GM12878 (cell line): ENCODE results near the gene CRYBB1. TPM values are rescaled to one million over a fixed set of nuclear protein-coding genes. Genes with fewer than 3 reads are reported as not detected.

Experiments
- ATAC-seq: fragments of 200-7000 bp; cut with Tn5 transposase; 3 replicates; pipeline ENCODE4 v1.9.1; 2020; ENCODE audit warnings: mild to moderate bottlenecking, moderate library complexity
- BruUV-seq: library from RNA; stranded (reverse); fragments of 400-500 nt; replicated peaks from 2 replicates; lab custom pipeline; 2021; lab: Mats Ljungman, UMichigan
- CTCF ChIA-PET: fragments of 300-600 bp; sonication (Branson Sonifier 250); formaldehyde crosslinking; extraction: SDS; loops from one replicate; lab custom pipeline; 2021; ENCODE audit warnings: inconsistent platforms; lab: Yijun Ruan, JAX
- POLR2A ChIA-PET: fragments of 350-600 bp; formaldehyde crosslinking; extraction: SDS; loops from one replicate; lab custom pipeline; 2021; ENCODE audit warnings: inconsistent platforms; lab: Charles Lee
- RAD21 ChIA-PET: fragments of 300-600 bp; sonication (Branson Sonifier 250); formaldehyde crosslinking; loops from one replicate; lab custom pipeline; 2023; ENCODE audit warnings: antibody characterized with exemption; ENCODE audit not compliant: unreplicated experiment; lab: Charles Lee
- SMC1A ChIA-PET: fragments of 300-600 bp; sonication (Branson Sonifier 250); formaldehyde crosslinking; loops from one replicate; lab custom pipeline; 2023; ENCODE audit not compliant: unreplicated experiment, uncharacterized antibody; lab: Charles Lee
- DNase-seq: peaks from one replicate; pipeline ENCODE4 v3.0.0-alpha.2; 2011; ENCODE audit warnings: low read depth, low spot score
- FAIRE-seq: peaks from 3 replicates; lab custom pipeline; 2011; peaks lifted over from hg19 to GRCh38; lab: Jason Lieb, UNC
- H2AFZ ChIP-seq: 2 replicates; pipeline ENCODE4 v1.6.0; 2011; ENCODE audit warnings: low read depth, low read length, control low read depth; ENCODE audit not compliant: control insufficient read depth
- H3K27ac ChIP-seq: 2 replicates; pipeline ENCODE4 v1.5.1; 2011; ENCODE audit warnings: control low read depth; ENCODE audit not compliant: control insufficient read depth, insufficient read depth
- H3K27me3 ChIP-seq, 2 experiments: replicated peaks in 1 of 2; 2 replicates each; pipeline versions ENCODE4 v1.6.0 to v1.6.1; 2011; ENCODE audit warnings: low read length in 1 of 2; ENCODE audit not compliant: control insufficient read depth in 2 of 2, insufficient read depth in 2 of 2
- H3K36me3 ChIP-seq, 2 experiments: 2 replicates each; pipeline ENCODE4 v1.5.1; 2011; ENCODE audit warnings: low read length in 1 of 2; ENCODE audit not compliant: control insufficient read depth in 2 of 2, insufficient read depth in 2 of 2
- H3K4me1 ChIP-seq: 2 replicates; pipeline ENCODE4 v1.6.1; 2011; ENCODE audit warnings: mild to moderate bottlenecking, low read length, moderate library complexity, mixed read lengths; ENCODE audit not compliant: control insufficient read depth, insufficient read depth
- H3K4me2 ChIP-seq: 2 replicates; pipeline ENCODE4 v1.6.0; 2011; ENCODE audit warnings: control low read depth; ENCODE audit not compliant: control insufficient read depth, insufficient read depth
- H3K4me3 ChIP-seq: fragments of 200-600 bp; sonication (generic); 2 replicates; pipeline ENCODE4 v1.5.1; 2016
- H3K79me2 ChIP-seq: 2 replicates; pipeline ENCODE4 v1.6.0; 2011; ENCODE audit warnings: low read length; ENCODE audit not compliant: control insufficient read depth, insufficient read depth
- H3K9ac ChIP-seq: 2 replicates; pipeline ENCODE4 v1.8.0; 2011; ENCODE audit warnings: low read length, control low read depth, mixed read lengths; ENCODE audit not compliant: control insufficient read depth, insufficient read depth
- H3K9me3 ChIP-seq: replicated peaks from 3 replicates; pipeline ENCODE4 v1.5.1; 2011; ENCODE audit warnings: mild to moderate bottlenecking, low read length; ENCODE audit not compliant: control insufficient read depth, insufficient read depth
- H4K20me1 ChIP-seq: 2 replicates; pipeline ENCODE4 v1.6.0; 2011; ENCODE audit not compliant: control insufficient read depth, insufficient read depth
- BHLHE40 ChIP-seq, 2 experiments: fragments of 450-650 bp in 1 of 2; IDR thresholded peaks; 2 replicates each; pipeline ENCODE4 v1.6.1; 2011 to 2017; ENCODE audit warnings: low read depth in 2 of 2, borderline replicate concordance in 1 of 2, improper control_type of control experiment in 1 of 2, low read length in 1 of 2, mild to moderate bottlenecking in 1 of 2
- CHD1 ChIP-seq: IDR thresholded peaks from 2 replicates; pipeline ENCODE4 v1.6.1; 2012; ENCODE audit warnings: low read depth, low read length, improper control_type of control experiment
- CHD2 ChIP-seq: IDR thresholded peaks from 2 replicates; pipeline ENCODE4 v1.6.1; 2011; ENCODE audit warnings: low read depth, low read length, improper control_type of control experiment, borderline replicate concordance
- CREM ChIP-seq: IDR thresholded peaks from 2 replicates; pipeline ENCODE4 v1.6.1; 2014; ENCODE audit warnings: antibody characterized with exemption, low read depth
- NR2C1 ChIP-seq: fragments of 450-650 bp; IDR thresholded peaks from 2 replicates; pipeline ENCODE4 v1.6.1; 2017; ENCODE audit warnings: antibody characterized with exemption, mild to moderate bottlenecking, moderate library complexity
- POU2F2 ChIP-seq: IDR thresholded peaks from 3 replicates; pipeline ENCODE4 v1.6.1; 2011; ENCODE audit warnings: low read depth, mild to moderate bottlenecking, low read length, borderline replicate concordance
- SUZ12 ChIP-seq: fragments of 200-600 bp; sonication (generic); IDR thresholded peaks from one replicate; pipeline ENCODE4 v1.6.1; 2018; ENCODE audit warnings: antibody characterized with exemption, mild to moderate bottlenecking; ENCODE audit not compliant: unreplicated experiment
- USF1 ChIP-seq: IDR thresholded peaks from 2 replicates; pipeline ENCODE4 v1.6.1; 2011; ENCODE audit warnings: borderline replicate concordance, low read depth, mild to moderate bottlenecking, moderate library complexity, mixed read lengths, low read length; ENCODE audit not compliant: insufficient read depth; ENCODE audit errors: extremely low read length
- WRNIP1 ChIP-seq: IDR thresholded peaks from 2 replicates; pipeline ENCODE4 v1.6.1; 2011; ENCODE audit warnings: low read depth, low read length, improper control_type of control experiment, borderline replicate concordance
- WGBS: methylation state at CpG from one replicate; pipeline ENCODE4 v1.1.6; 2016; ENCODE audit warnings: low lambda C conversion rate; ENCODE audit not compliant: insufficient replicate concordance, insufficient coverage; ENCODE audit errors: missing lambda C conversion rate; 5-methylcytosine and 5-hydroxymethylcytosine counted together
- in situ Hi-C: fragments of 300-500 bp; cut with MboI; formaldehyde crosslinking; loops from 9 replicates; pipeline ENCODE4 v1.14.3; 2018; ENCODE audit warnings: mixed read lengths
- intact Hi-C: fragments of 100-400 bp; cut with micrococcal nuclease; formaldehyde crosslinking; loops from one replicate; pipeline ENCODE4 v1.14.2; 2022; ENCODE audit not compliant: unreplicated experiment
- polyA plus RNA-seq, 11 experiments: library from polyadenylated mRNA; depleted of rRNA in 4 of 11; unstranded in 6 of 11; stranded (reverse) in 5 of 11; fragments of >200 nt; fragmentation: Nextera tagmentation in 4 of 11; fragmentation: Illumina TruSeq in 1 of 11; extraction: Ambion mirVana in 4 of 11; extraction: Trizol in 1 of 11; gene quantifications; 1 replicate in 1 of 11; 2 replicates in 10 of 11; pipeline versions ENCODE4 v1.2.1 to v1.2.3, GENCODE V29; 2011 to 2016; ENCODE audit warnings: inconsistent platforms in 2 of 11, missing spikeins in 2 of 11, low read depth in 1 of 11
- total RNA-seq, 4 experiments: library from RNA; depleted of rRNA in 3 of 4; stranded (reverse); fragments of >200 nt in 3 of 4; fragmentation: Illumina TruSeq in 1 of 4; extraction: Trizol in 1 of 4; gene quantifications; 2 replicates each; pipeline versions ENCODE4 v1.2.1 to v1.2.3, GENCODE V29; 2013 to 2021
- TF ChIP-seq, protein P1 (sequence below): fragments of 450-650 bp; IDR thresholded peaks from 2 replicates; pipeline ENCODE4 v1.6.1; 2017; ENCODE audit warnings: mild to moderate bottlenecking, low read depth, inconsistent platforms; ENCODE audit not compliant: poor library complexity, severe bottlenecking
- TF ChIP-seq, protein P2 (sequence below): fragments of 450-650 bp; IDR thresholded peaks from 2 replicates; pipeline ENCODE4 v1.6.1; 2017; ENCODE audit warnings: antibody characterized with exemption, mild to moderate bottlenecking, moderate library complexity
- TF ChIP-seq, protein P3 (sequence below): fragments of 450-650 bp; conservative IDR thresholded peaks from 2 replicates; pipeline ENCODE4 v1.6.1; 2017; ENCODE audit warnings: mild to moderate bottlenecking, moderate library complexity

The CRYBB1 gene
- total and polyA plus RNA-seq, 10 of the 15 experiments (the other 5 are each of a cell fraction or from before 2014, with no cell fraction given): 0.09 to 0.64 (median 0.23) TPM; not detected in 5

DNA sequence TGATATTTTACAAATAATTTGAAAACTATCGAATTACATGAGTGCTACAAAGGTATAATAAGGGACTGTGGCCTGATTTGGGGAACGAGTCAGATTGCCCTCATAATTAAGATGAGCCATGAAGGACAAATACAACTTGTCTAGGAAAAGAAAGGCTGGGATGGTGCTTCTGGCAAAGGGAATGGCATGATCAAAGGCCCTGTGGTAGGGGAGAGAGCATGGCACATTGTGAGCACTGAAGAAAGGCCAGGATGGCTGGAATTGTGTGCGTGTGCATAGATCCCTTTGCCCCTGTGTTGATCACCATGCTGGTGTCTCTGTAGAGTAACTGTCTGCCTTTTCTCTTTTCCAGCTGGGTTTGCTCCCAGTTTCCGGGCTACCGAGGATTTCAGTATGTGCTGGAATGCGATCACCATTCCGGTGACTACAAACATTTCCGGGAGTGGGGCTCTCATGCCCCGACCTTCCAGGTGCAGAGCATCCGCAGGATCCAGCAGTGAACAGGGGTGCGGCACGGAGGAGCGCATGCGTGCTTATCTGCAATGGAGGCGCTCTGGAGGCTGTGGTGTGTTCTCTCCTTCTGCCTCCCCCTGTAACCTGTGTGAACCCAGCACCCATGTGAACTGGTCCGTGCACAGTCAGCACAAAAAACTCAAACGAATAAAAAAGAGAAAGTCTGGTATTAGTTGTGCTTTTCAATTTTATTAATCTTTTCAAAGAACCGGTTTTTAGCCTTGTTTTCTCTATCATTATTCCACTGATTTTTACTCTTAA, 12.3 kb upstream of the CRYBB1 start:
- Histone ChIP-seq H2AFZ (no peak overlapping the region), H3K79me2 (no peaks in the 10 kb centered on the region), H3K4me1 (no peaks in the 10 kb centered on the region), H3K36me3 (no peaks in the 10 kb centered on the region), H4K20me1 (no peaks in the 10 kb centered on the region), H3K9me3 (peaks cover 1% of the 10 kb centered on the region; the same call in 1 of the 3 replicates), H3K27ac (no peak overlapping the region), H3K4me2 (no peak overlapping the region), H3K4me3 (no peak overlapping the region), H3K9ac (no peak overlapping the region), H3K27me3 (no peaks in the 10 kb centered on the region)
- DNase-seq (no peak), ATAC-seq (no peak), FAIRE-seq (no peak)
- intact Hi-C loops (no loop called here), in situ Hi-C loops (no loop called here)
- no TSS peak for BruUV-seq
- ChIA-PET SMC1A (interaction anchor here (0.6 kb wide), 1 partner anchor 36 kb away, joined by 3 read pairs; no protein-coding TSS in a partner anchor), CTCF (interaction anchor here (1.1 to 1.2 kb wide), 3 partner anchors 12 to 151 kb away, joined by 3 to 5 read pairs (median 4); no protein-coding TSS in a partner anchor), RAD21 (no interaction called here), POLR2A (interaction anchor here (0.8 kb wide), 1 partner anchor 130 kb away, joined by 3 read pairs; no protein-coding TSS in a partner anchor)
- 72% methylated on average over 18 of the region's 18 CpGs for WGBS
- TF ChIP-seq POU2F2 (no peak), CHD1 (no peak), CREM (no peak), BHLHE40 (IDR thresholded peaks at IDR 0.05; ENCODE audit: borderline replicate concordance in 1 of 2, low read depth in 2 of 2, low read length in 1 of 2) (no peak), USF1 (no peak), CHD2 (no peak), WRNIP1 (no peak), SUZ12 (no peak), NR2C1 (no peak)
- TF ChIP-seq, protein P1, sequence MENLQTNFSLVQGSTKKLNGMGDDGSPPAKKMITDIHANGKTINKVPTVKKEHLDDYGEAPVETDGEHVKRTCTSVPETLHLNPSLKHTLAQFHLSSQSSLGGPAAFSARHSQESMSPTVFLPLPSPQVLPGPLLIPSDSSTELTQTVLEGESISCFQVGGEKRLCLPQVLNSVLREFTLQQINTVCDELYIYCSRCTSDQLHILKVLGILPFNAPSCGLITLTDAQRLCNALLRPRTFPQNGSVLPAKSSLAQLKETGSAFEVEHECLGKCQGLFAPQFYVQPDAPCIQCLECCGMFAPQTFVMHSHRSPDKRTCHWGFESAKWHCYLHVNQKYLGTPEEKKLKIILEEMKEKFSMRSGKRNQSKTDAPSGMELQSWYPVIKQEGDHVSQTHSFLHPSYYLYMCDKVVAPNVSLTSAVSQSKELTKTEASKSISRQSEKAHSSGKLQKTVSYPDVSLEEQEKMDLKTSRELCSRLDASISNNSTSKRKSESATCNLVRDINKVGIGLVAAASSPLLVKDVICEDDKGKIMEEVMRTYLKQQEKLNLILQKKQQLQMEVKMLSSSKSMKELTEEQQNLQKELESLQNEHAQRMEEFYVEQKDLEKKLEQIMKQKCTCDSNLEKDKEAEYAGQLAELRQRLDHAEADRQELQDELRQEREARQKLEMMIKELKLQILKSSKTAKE: no peak
- TF ChIP-seq, protein P2, sequence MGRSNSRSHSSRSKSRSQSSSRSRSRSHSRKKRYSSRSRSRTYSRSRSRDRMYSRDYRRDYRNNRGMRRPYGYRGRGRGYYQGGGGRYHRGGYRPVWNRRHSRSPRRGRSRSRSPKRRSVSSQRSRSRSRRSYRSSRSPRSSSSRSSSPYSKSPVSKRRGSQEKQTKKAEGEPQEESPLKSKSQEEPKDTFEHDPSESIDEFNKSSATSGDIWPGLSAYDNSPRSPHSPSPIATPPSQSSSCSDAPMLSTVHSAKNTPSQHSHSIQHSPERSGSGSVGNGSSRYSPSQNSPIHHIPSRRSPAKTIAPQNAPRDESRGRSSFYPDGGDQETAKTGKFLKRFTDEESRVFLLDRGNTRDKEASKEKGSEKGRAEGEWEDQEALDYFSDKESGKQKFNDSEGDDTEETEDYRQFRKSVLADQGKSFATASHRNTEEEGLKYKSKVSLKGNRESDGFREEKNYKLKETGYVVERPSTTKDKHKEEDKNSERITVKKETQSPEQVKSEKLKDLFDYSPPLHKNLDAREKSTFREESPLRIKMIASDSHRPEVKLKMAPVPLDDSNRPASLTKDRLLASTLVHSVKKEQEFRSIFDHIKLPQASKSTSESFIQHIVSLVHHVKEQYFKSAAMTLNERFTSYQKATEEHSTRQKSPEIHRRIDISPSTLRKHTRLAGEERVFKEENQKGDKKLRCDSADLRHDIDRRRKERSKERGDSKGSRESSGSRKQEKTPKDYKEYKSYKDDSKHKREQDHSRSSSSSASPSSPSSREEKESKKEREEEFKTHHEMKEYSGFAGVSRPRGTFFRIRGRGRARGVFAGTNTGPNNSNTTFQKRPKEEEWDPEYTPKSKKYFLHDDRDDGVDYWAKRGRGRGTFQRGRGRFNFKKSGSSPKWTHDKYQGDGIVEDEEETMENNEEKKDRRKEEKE: no peak
- TF ChIP-seq, protein P3, sequence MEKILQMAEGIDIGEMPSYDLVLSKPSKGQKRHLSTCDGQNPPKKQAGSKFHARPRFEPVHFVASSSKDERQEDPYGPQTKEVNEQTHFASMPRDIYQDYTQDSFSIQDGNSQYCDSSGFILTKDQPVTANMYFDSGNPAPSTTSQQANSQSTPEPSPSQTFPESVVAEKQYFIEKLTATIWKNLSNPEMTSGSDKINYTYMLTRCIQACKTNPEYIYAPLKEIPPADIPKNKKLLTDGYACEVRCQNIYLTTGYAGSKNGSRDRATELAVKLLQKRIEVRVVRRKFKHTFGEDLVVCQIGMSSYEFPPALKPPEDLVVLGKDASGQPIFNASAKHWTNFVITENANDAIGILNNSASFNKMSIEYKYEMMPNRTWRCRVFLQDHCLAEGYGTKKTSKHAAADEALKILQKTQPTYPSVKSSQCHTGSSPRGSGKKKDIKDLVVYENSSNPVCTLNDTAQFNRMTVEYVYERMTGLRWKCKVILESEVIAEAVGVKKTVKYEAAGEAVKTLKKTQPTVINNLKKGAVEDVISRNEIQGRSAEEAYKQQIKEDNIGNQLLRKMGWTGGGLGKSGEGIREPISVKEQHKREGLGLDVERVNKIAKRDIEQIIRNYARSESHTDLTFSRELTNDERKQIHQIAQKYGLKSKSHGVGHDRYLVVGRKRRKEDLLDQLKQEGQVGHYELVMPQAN: no peak
